Measurements from ENCODE around the gene JPT1. TPM values are rescaled to one million over a fixed set of nuclear protein-coding genes. Genes with fewer than 3 reads are reported as not detected.

Gene JPT1
- total and polyA plus RNA-seq, 10 donors: 47.1 to 192 (median 99.5) TPM

DNA sequence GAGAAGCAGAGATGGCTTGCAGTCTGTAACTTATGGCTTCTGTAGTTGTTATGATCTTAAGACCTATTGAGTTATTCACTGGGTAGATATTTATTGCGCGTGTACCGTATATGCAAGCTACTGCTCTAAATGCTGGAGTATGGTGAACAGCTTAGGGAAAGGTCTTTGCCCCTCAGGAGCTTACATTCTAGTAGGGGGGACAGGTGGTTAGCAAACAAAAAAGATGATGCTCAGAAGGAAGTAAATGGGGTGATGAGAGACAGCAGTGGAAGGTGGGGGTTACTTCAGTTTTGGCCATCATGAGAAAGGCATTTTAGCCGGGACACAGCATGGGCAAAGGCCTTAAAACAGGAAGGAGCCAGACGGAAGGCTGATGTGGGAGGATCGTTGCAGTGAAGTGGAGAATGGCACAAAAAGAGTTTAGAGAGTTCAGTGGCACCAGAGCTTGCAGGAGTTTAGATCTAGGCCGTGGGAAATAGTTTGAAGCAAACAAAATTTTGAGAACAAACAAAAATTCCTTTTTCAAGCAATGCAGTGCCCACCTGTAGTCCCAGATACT is 42.5 kb downstream of the JPT1 start:
- Histone ChIP-seq H3K4me3 (no peak overlapping the region), H3K27me3 (replicated peaks in 1 of 7) (no peaks in the 10 kb centered on the region), H3K9me3 (no peaks in the 10 kb centered on the region), H3K36me3 (peaks cover 0 to 15% (median 0%) of the 10 kb centered on the region in 6 donors), H3K27ac (peak overlapping the region in 3 of 8 donors; percentile 9 to 88 (median 21)), H3K4me1 (peaks cover 35 to 83% (median 60%) of the 10 kb centered on the region in 6 donors)
- intact Hi-C loops (cut with DNase I; ENCODE audit: low total_unique reads): loop anchor here (10.0 kb wide), 1 partner anchor 63 kb away; no protein-coding TSS in a partner anchor
- no peak for TF ChIP-seq POLR2A (IDR thresholded peaks at IDR 0.05)
- TF ChIP-seq, protein P1, sequence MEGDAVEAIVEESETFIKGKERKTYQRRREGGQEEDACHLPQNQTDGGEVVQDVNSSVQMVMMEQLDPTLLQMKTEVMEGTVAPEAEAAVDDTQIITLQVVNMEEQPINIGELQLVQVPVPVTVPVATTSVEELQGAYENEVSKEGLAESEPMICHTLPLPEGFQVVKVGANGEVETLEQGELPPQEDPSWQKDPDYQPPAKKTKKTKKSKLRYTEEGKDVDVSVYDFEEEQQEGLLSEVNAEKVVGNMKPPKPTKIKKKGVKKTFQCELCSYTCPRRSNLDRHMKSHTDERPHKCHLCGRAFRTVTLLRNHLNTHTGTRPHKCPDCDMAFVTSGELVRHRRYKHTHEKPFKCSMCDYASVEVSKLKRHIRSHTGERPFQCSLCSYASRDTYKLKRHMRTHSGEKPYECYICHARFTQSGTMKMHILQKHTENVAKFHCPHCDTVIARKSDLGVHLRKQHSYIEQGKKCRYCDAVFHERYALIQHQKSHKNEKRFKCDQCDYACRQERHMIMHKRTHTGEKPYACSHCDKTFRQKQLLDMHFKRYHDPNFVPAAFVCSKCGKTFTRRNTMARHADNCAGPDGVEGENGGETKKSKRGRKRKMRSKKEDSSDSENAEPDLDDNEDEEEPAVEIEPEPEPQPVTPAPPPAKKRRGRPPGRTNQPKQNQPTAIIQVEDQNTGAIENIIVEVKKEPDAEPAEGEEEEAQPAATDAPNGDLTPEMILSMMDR (IDR thresholded peaks at IDR 0.05 in 8 of 11, conservative IDR thresholded peaks at IDR 0.05 in 3 of 11): no peak
- TF ChIP-seq POLR2AphosphoS5 (IDR thresholded peaks at IDR 0.05): no peak
- WGBS, 5 donors: 71 to 80% (median 76%) methylated on average over 7 of the region's 7 CpGs
- no peak for DNase-seq

DNA sequence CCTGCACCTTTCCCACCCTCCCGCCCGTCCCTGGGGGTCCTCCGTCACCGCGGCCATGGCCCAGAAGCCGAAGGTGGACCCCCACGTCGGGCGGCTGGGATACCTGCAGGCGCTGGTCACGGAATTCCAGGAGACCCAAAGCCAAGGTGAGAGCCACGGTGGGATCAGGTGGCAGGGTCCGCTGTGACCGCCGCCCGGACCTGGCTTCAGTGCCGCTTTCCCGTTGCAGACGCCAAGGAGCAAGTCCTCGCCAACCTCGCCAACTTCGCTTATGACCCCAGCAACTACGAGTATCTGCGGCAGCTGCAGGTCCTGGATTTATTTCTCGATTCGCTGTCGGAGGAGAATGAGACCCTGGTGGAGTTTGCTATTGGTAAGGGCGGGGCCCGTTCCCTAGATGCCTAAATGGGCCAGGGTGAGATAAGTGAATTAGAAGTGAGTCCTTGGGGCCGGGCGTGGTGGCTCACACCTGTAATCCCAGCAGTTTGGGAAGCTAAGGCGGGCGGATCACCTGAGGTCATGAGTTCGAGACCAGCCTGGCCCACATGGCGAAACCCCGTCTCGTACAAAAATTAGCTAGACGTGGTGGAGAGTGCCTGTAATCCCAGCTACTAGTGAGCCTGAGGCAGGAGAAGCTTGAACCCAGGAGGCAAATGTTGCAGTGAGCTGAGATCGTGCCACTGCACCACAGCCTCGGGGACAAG is 43.9 kb downstream of the JPT1 start:
- intact Hi-C loops (cut with DNase I; ENCODE audit: low total_unique reads): loop anchor here (10.0 kb wide), 1 partner anchor 64 kb away; no protein-coding TSS in a partner anchor
- DNase-seq: peak; percentile 83
- no peak for TF ChIP-seq POLR2A (IDR thresholded peaks at IDR 0.05)
- TF ChIP-seq, protein P1 (IDR thresholded peaks at IDR 0.05 in 8 of 11, conservative IDR thresholded peaks at IDR 0.05 in 3 of 11): no peak
- TF ChIP-seq POLR2AphosphoS5 (IDR thresholded peaks at IDR 0.05): no peak
- whole genome bisulfite sequencing, 5 donors: 19 to 22% (median 21%) methylated on average over 34 to 40 of the region's 40 CpGs
- Histone ChIP-seq H3K4me3 (peak overlapping the region; percentile 55 to 90 (median 77)), H3K27me3 (replicated peaks in 1 of 7) (no peaks in the 10 kb centered on the region), H3K4me1 (peaks cover 32 to 76% (median 48%) of the 10 kb centered on the region in 6 donors), H3K36me3 (peaks cover 0 to 8% (median 0%) of the 10 kb centered on the region in 6 donors), H3K27ac (peak overlapping the region; percentile 77 to 91 (median 84)), H3K9me3 (no peaks in the 10 kb centered on the region)

DNA sequence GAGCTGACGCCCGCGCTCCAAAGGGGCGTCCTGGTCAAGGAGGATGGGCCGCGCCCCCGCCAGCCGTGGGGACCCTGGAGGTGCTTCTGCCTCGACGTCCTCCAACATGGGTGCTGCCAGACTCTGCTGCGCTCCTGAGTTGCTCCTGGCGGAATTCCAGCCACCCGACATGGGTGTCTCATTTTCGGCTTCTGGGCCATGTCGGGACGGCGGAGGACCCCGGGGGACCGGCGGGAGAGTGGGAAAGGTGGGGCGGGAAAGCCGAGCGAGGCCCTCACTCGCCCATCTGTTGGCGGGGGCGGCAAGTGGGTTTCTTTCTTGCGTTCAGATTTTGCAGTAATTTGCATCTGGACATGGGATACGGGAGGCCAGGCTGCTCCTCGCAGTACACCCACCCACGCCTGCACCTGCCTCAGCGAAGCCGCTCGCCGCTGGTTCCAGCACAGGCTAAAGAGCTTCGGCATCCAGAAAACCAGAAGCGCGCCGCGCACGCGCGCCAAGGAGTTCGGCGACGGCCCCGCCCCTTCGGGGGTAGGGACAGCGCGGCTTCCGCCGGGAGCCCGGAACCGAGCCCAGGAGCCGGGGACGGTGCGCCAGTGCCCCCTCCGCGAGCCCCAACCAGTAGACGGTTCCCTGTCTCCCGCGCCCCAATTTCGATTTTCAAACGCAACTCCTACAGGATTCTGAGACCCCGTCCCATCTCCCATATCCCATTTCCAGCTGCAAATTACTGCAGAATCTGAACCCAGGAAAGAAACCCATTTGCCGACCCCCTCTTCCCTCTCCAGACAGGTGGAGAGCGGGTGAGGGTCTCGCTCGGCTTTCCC is 44.7 kb downstream of the JPT1 start, which contains the start of gene ARMC7:
Gene ARMC7 (plus strand): TSS at position 563 of the 827 bp plus-strand sequence. CDS start 320 bp downstream, outside the sequence.
- WGBS, 5 donors: 0 to 1% (median 1%) methylated on average over 46 to 68 of the region's 68 CpGs
- TF ChIP-seq, protein P1 (IDR thresholded peaks at IDR 0.05 in 8 of 11, conservative IDR thresholded peaks at IDR 0.05 in 3 of 11): peak in 1 of 11 experiments; percentile 7
- TF ChIP-seq POLR2AphosphoS5 (IDR thresholded peaks at IDR 0.05) (peak; percentile 91 to 95 (median 94)), POLR2A (IDR thresholded peaks at IDR 0.05) (peak in 1 of 3 donors; percentile 81)
- Histone ChIP-seq H3K9me3 (no peaks in the 10 kb centered on the region), H3K36me3 (peaks cover 0 to 16% (median 0%) of the 10 kb centered on the region in 6 donors), H3K4me3 (peak within 1 kb of the TSS; percentile 55 to 90 (median 77)), H3K4me1 (peaks cover 25 to 68% (median 41%) of the 10 kb centered on the region in 6 donors), H3K27me3 (replicated peaks in 1 of 7) (no peaks in the 10 kb centered on the region), H3K27ac (peak within 1 kb of the TSS; percentile 77 to 91 (median 84))
- peak; percentile 98 for DNase-seq
- intact Hi-C loops (cut with DNase I; ENCODE audit: low total_unique reads): loop anchor here (10.0 kb wide), 1 partner anchor 65 kb away; no protein-coding TSS in a partner anchor

Data from spleen (tissue), 11 donors.